Stomach (tissue), 4 donors: Measurements from ENCODE around the gene SETDB2.

Source experiments
- EP300 ChIP-seq: sonication (generic); formaldehyde crosslinking; IDR thresholded peaks from one replicate; pipeline ENCODE4 v1.6.1; 2017; ENCODE audit warnings: antibody characterized with exemption
- POLR2A ChIP-seq, 4 donors: fragments of 450-650 bp; IDR thresholded peaks; one replicate each; pipeline ENCODE4 v1.6.1; 2016; ENCODE audit warnings: antibody characterized with exemption in 4 of 4, control low read depth in 2 of 4, mild to moderate bottlenecking in 1 of 4, moderate library complexity in 1 of 4
- TF ChIP-seq, protein P1 (sequence below), 7 experiments: fragments of 450-650 bp in 4 of 7; fragments of 200-600 bp in 3 of 7; sonication (generic) in 3 of 7; IDR thresholded peaks; one replicate each; pipeline ENCODE4 v1.5.1; 2016 to 2019; ENCODE audit warnings: antibody characterized with exemption in 7 of 7, control low read depth in 2 of 7, mild to moderate bottlenecking in 1 of 7

DNA sequence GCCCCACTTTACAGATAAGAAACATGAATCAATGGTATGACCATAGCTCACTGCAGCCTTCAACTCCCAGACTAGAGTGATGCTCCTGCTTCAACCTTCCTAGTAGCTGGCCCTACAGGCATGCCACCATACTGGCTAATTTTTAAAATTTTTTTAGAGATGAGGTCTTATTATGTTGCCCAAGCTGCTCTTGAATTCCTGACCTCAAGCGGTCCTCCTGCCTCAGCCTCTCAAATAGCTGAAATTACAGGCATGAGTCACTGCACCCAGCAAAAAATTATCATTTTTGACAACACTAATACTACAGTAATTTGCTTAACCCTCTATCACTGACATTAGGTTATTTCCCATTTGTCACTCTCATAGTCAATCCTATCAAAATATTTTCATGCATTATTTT is 15.0 kb upstream of the SETDB2 start:
- TF ChIP-seq, protein P1, sequence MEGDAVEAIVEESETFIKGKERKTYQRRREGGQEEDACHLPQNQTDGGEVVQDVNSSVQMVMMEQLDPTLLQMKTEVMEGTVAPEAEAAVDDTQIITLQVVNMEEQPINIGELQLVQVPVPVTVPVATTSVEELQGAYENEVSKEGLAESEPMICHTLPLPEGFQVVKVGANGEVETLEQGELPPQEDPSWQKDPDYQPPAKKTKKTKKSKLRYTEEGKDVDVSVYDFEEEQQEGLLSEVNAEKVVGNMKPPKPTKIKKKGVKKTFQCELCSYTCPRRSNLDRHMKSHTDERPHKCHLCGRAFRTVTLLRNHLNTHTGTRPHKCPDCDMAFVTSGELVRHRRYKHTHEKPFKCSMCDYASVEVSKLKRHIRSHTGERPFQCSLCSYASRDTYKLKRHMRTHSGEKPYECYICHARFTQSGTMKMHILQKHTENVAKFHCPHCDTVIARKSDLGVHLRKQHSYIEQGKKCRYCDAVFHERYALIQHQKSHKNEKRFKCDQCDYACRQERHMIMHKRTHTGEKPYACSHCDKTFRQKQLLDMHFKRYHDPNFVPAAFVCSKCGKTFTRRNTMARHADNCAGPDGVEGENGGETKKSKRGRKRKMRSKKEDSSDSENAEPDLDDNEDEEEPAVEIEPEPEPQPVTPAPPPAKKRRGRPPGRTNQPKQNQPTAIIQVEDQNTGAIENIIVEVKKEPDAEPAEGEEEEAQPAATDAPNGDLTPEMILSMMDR (IDR thresholded peaks at IDR 0.05) = no peak
- TF ChIP-seq POLR2A (IDR thresholded peaks at IDR 0.05) = no peak
- no peak for TF ChIP-seq EP300
